Thoracic aorta (tissue), 2 donors: ENCODE measurements around the gene GAGE12H. TPM values are rescaled to one million over a fixed set of nuclear protein-coding genes. Genes with fewer than 3 reads are reported as not detected.

Source experiments
- ATAC-seq: fragments of 150-250 bp; one replicate; pipeline ENCODE4 v1.8.0; 2017; ENCODE audit warnings: low read depth; ENCODE audit not compliant: insufficient number of reproducible peaks, low FRiP score
- DNase-seq: peaks from one replicate; pipeline ENCODE4 v3.0.0-alpha.2; 2020; ENCODE audit warnings: low spot score
- H3K27ac ChIP-seq, 2 donors: fragments of 200-600 bp; sonication (generic); 1 replicate in 1 of 2; 2 replicates in 1 of 2; pipeline ENCODE4 v1.5.1; 2016; ENCODE audit warnings: mild to moderate bottlenecking in 2 of 2, moderate library complexity in 2 of 2
- H3K27me3 ChIP-seq: fragments of 200-600 bp; sonication (generic); replicated peaks from 2 replicates; pipeline ENCODE4 v1.6.0; 2016; ENCODE audit warnings: mild to moderate bottlenecking; ENCODE audit not compliant: insufficient read depth
- H3K36me3 ChIP-seq: fragments of 200-600 bp; sonication (generic); one replicate; pipeline ENCODE4 v1.5.1; 2016
- H3K4me1 ChIP-seq, 2 donors: fragments of 200-600 bp; sonication (generic); 1 replicate in 1 of 2; 2 replicates in 1 of 2; pipeline versions ENCODE4 v1.5.1 to v1.6.0; 2016; ENCODE audit warnings: low read depth in 2 of 2, mild to moderate bottlenecking in 1 of 2; ENCODE audit not compliant: control insufficient read depth in 1 of 2
- H3K4me3 ChIP-seq: fragments of 200-600 bp; sonication (generic); 2 replicates; pipeline ENCODE4 v1.5.1; 2016; ENCODE audit warnings: mild to moderate bottlenecking
- H3K9me3 ChIP-seq: fragments of 200-600 bp; sonication (generic); 2 replicates; pipeline ENCODE4 v1.5.1; 2016
- total RNA-seq, 2 donors: library from RNA; depleted of rRNA; stranded (reverse); fragments of >200 nt; gene quantifications; one replicate each; pipeline versions ENCODE4 v1.1.0 to v1.2.3, GENCODE V29; 2016
- TF ChIP-seq, protein P1 (sequence below): fragments of 200-600 bp; sonication (generic); IDR thresholded peaks from one replicate; pipeline ENCODE4 v1.5.1; 2019; ENCODE audit warnings: antibody characterized with exemption

GAGE12H gene
- total RNA-seq, 2 donors from 2014 or later: not detected

DNA sequence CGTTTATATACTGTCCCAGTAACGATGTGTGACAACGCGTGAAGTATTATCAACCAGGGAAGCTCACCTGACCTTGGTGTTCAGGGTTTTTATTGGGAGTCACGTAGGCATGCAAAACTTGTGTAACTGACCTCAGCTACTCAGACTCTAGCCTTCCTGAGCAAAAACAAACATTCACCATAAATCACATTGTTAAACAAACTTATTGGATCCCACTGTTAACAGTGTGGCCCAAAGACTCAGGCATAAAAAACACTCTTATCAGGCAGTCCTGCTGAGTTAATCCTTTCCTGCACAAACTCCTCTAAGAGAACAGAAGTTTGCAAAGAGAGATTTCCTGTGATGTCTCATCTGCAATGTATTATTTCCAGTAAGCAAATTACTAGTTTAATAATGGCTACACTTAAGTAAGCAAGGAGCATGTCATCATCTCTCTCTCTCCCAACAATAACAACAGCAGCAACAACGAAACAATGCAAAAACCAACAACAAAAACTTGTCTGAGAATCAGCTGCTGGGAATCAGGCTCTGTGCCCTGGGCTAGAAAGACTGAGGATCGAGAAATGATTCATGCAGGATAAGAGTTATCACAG, 31.1 kb downstream of the GAGE12H start:
- H3K36me3 ChIP-seq: no peaks in the 10 kb centered on the region
- H3K27me3 ChIP-seq: no peaks in the 10 kb centered on the region
- H3K27ac ChIP-seq: no peak overlapping the region
- no peaks in the 10 kb centered on the region for H3K4me1 ChIP-seq
- DNase-seq (no peak), ATAC-seq (no peak)
- TF ChIP-seq, protein P1, sequence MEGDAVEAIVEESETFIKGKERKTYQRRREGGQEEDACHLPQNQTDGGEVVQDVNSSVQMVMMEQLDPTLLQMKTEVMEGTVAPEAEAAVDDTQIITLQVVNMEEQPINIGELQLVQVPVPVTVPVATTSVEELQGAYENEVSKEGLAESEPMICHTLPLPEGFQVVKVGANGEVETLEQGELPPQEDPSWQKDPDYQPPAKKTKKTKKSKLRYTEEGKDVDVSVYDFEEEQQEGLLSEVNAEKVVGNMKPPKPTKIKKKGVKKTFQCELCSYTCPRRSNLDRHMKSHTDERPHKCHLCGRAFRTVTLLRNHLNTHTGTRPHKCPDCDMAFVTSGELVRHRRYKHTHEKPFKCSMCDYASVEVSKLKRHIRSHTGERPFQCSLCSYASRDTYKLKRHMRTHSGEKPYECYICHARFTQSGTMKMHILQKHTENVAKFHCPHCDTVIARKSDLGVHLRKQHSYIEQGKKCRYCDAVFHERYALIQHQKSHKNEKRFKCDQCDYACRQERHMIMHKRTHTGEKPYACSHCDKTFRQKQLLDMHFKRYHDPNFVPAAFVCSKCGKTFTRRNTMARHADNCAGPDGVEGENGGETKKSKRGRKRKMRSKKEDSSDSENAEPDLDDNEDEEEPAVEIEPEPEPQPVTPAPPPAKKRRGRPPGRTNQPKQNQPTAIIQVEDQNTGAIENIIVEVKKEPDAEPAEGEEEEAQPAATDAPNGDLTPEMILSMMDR: no peak
- H3K9me3 ChIP-seq: no peaks in the 10 kb centered on the region
- no peak overlapping the region for H3K4me3 ChIP-seq

DNA sequence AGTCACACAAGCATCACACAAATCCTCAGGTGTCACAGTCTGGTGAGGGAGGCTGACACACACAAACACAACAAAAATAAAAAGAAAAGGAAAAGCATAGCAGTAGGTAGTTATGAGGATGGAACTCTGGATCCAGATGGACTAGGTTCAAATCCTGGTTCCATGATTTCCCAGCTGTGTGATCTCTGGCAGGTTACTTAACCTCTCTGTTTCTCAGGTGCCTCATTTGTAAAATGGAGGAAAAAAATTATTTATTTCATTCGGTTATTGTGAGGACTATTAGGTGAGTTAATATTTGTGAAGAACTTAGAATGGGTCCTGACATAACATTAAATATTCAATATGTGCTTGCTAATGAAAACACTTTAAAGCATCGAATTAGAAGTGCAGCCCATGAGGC, 38.8 kb downstream of the GAGE12H start:
- no peaks in the 10 kb centered on the region for H3K4me1 ChIP-seq
- TF ChIP-seq, protein P1: no peak
- H3K36me3 ChIP-seq: no peaks in the 10 kb centered on the region
- DNase-seq (no peak), ATAC-seq (no peak)
- H3K4me3 ChIP-seq: no peak overlapping the region
- H3K27me3 ChIP-seq: no peaks in the 10 kb centered on the region
- H3K9me3 ChIP-seq: no peaks in the 10 kb centered on the region
- no peak overlapping the region for H3K27ac ChIP-seq

DNA sequence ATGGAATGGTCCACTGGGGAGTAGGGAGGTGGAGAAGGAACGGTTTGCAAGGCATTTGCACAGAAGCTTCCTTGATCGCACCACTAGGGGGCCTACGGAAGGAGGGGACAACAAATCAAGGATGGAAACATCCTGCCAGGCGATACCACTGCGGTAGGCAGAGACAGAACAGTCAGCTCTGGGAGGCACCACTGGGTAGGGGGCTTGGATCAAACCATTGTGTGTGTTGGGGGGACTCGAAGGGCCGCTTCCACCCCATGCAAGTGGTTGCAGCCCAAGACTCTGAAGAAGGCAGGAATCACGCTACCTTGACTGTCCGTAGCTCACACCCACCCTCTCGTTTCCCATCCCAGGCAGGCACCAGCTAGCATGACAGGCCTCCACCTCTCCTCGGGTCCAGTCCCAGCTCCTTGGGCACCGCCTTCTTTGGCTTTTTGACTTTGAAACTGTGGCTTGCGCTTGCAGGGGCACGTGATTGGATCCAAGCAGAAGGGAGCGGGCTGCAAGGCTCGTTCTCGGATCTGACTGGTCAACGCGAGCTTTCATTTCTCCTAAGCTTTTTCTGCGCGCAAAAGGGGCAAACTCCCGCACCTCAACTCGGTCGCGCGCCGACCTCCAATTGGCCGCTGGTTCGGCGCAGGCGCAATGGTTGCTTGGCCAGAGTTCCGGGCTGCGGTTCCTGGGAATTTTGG, 47.5 kb downstream of the GAGE12H start:
- TF ChIP-seq, protein P1: no peak
- H3K27ac ChIP-seq: no peak overlapping the region
- H3K4me3 ChIP-seq: no peak overlapping the region
- no peaks in the 10 kb centered on the region for H3K4me1 ChIP-seq
- no peaks in the 10 kb centered on the region for H3K9me3 ChIP-seq
- DNase-seq: no peak
- ATAC-seq: no peak
- H3K27me3 ChIP-seq: no peaks in the 10 kb centered on the region
- no peaks in the 10 kb centered on the region for H3K36me3 ChIP-seq

Other genes starting within 250 kb of the GAGE12H start
- not detected for gene GAGE13, start 248.4 kb upstream of the GAGE12H start, total RNA-seq
- gene GAGE12C, start 47.8 kb upstream of the GAGE12H start, total RNA-seq: not detected
- gene GAGE12D, start 38.2 kb upstream of the GAGE12H start, total RNA-seq: not detected
- gene GAGE12E, start 28.7 kb upstream of the GAGE12H start, total RNA-seq: not detected
- not detected for gene GAGE12F, start 19.1 kb upstream of the GAGE12H start, total RNA-seq
- gene GAGE12G, start 9.5 kb upstream of the GAGE12H start, total RNA-seq: not detected
- not detected for gene GAGE2A, start 9.5 kb downstream of the GAGE12H start, total RNA-seq
- gene GAGE1, start 19.1 kb downstream of the GAGE12H start, total RNA-seq: not detected
- gene PAGE1, start 116.0 kb downstream of the GAGE12H start, total RNA-seq: not detected
- gene PAGE4, start 249.4 kb downstream of the GAGE12H start, total RNA-seq: not detected